Colonic mucosa (tissue), 4 donors: ENCODE measurements around the gene MYO19. TPM values are rescaled to one million over a fixed set of nuclear protein-coding genes. Genes with fewer than 3 reads are reported as not detected.
"Not testable (repeated sequence)": the region's sequence is repeated elsewhere in the genome, so short reads cannot be mapped to it uniquely, and the experiment has no call there.

Experiments
- DNase-seq: peaks from one replicate; pipeline ENCODE4 v3.0.0-alpha.2; 2020
- H3K27ac ChIP-seq: fragments of 200-600 bp; one replicate; pipeline ENCODE4 v1.8.0; 2021
- H3K27me3 ChIP-seq: fragments of 200-600 bp; one replicate; pipeline ENCODE4 v1.8.0; 2021
- H3K36me3 ChIP-seq: fragments of 200-600 bp; one replicate; pipeline ENCODE4 v1.8.0; 2021
- H3K4me1 ChIP-seq: fragments of 200-600 bp; one replicate; pipeline ENCODE4 v1.8.0; 2021; ENCODE audit warnings: mild to moderate bottlenecking
- H3K4me3 ChIP-seq: fragments of 200-600 bp; one replicate; pipeline ENCODE4 v1.8.0; 2021
- H3K9ac ChIP-seq, 2 donors: one replicate each; pipeline ENCODE4 v1.7.0; 2013; ENCODE audit warnings: control low read depth in 2 of 2, low read depth in 2 of 2, low read length in 2 of 2
- H3K9me3 ChIP-seq: fragments of 200-600 bp; one replicate; pipeline ENCODE4 v1.8.0; 2021
- intact Hi-C: fragments of 100-400 bp; cut with DNase I; formaldehyde crosslinking; loops from one replicate; pipeline ENCODE4 v1.14.1; 2022
- total RNA-seq, 2 donors: library from RNA; stranded (reverse); fragmentation: NEBNext Ultra II Directional in 1 of 2; extraction: Animal tissue kit (Norgen Biotek cat#: 25700) in 1 of 2; gene quantifications; one replicate each; pipeline ENCODE4 v1.2.1, GENCODE V29; 2021
- TF ChIP-seq, protein P1 (sequence below): fragments of 200-600 bp; IDR thresholded peaks from one replicate; pipeline ENCODE4 v1.8.0; 2022; ENCODE audit warnings: antibody characterized with exemption, mild to moderate bottlenecking
- donor health status: healthy.
- donor health status: DM: no; HTN: no; CAD: no.
- donor health status: DM: no; HTN: no; CAD: no.

The MYO19 gene
- total RNA-seq, 2 donors from 2014 or later = 48.8 to 149 TPM

DNA sequence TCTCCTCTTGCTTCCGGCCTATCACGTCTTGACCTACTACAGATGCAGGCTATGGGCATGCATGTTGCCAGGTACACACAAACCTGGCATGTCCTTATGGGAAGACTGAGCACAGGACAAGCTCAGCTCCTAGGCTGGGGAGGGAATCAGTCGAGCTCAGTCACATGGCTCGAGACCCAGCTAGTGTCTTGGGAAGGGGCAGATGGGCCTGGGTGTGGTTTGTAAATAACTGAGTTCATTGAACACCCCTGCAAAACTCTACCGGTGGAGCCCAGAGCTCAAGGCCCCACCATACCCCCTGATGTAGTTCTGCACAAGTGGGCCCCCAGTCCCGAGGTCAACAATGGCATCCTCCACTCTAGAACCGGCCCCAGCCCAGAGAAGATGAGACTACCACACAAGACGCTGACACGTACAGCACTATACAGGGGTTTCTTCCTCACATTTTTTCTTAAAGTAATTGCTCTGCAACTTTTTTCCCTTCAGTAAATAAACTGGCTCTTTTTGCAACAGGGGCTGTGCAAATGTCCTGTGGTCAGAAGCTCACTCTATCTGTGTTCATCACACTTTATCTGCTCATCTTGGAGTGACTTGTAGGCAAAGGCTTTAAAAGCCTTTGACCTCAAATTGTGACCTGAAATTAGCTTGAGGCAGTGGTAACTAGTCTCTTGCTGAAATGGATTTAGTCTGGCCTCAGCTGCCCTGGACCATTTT lies 25.2 kb downstream of the MYO19 start:
- no peaks in the 10 kb centered on the region for H3K9me3 ChIP-seq
- no peaks in the 10 kb centered on the region for H3K27me3 ChIP-seq
- no peak overlapping the region for H3K9ac ChIP-seq
- H3K36me3 ChIP-seq = no peaks in the 10 kb centered on the region
- H3K27ac ChIP-seq = no peak overlapping the region
- H3K4me1 ChIP-seq = no peaks in the 10 kb centered on the region
- intact Hi-C loops = no loop called here
- no peak overlapping the region for H3K4me3 ChIP-seq
- no peak for DNase-seq
- TF ChIP-seq, protein P1, sequence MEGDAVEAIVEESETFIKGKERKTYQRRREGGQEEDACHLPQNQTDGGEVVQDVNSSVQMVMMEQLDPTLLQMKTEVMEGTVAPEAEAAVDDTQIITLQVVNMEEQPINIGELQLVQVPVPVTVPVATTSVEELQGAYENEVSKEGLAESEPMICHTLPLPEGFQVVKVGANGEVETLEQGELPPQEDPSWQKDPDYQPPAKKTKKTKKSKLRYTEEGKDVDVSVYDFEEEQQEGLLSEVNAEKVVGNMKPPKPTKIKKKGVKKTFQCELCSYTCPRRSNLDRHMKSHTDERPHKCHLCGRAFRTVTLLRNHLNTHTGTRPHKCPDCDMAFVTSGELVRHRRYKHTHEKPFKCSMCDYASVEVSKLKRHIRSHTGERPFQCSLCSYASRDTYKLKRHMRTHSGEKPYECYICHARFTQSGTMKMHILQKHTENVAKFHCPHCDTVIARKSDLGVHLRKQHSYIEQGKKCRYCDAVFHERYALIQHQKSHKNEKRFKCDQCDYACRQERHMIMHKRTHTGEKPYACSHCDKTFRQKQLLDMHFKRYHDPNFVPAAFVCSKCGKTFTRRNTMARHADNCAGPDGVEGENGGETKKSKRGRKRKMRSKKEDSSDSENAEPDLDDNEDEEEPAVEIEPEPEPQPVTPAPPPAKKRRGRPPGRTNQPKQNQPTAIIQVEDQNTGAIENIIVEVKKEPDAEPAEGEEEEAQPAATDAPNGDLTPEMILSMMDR = no peak

GRCh38 chr17:36508439-36508838 lies 26.2 kb downstream of the MYO19 start:
- intact Hi-C loops, H3K4me1 ChIP-seq, H3K27me3 ChIP-seq, H3K9me3 ChIP-seq, H3K4me3 ChIP-seq, H3K36me3 ChIP-seq, DNase-seq, H3K27ac ChIP-seq, H3K9ac ChIP-seq: not testable (repeated sequence)

GRCh38 chr17:36507266-36507665 lies 27.4 kb downstream of the MYO19 start:
- intact Hi-C loops = no loop called here
- Histone ChIP-seq H3K9ac (no peak overlapping the region), H3K9me3 (no peaks in the 10 kb centered on the region), H3K36me3 (no peaks in the 10 kb centered on the region), H3K27ac (no peak overlapping the region), H3K4me3 (no peak overlapping the region), H3K4me1 (no peaks in the 10 kb centered on the region), H3K27me3 (no peaks in the 10 kb centered on the region)
- TF ChIP-seq, protein P1 = no peak
- no peak for DNase-seq

- H3K9me3 ChIP-seq = no peaks in the 10 kb centered on the region
- no peak for DNase-seq
- H3K9ac ChIP-seq = no peak overlapping the region
- H3K27ac ChIP-seq = no peak overlapping the region
- H3K27me3 ChIP-seq = no peaks in the 10 kb centered on the region
- no peaks in the 10 kb centered on the region for H3K36me3 ChIP-seq
- no peak overlapping the region for H3K4me3 ChIP-seq
- TF ChIP-seq, protein P1 = no peak
- H3K4me1 ChIP-seq = no peaks in the 10 kb centered on the region
- intact Hi-C loops = no loop called here
Observed at GRCh38 chr17:36506831-36507230, 27.8 kb downstream of the MYO19 start.

DNA sequence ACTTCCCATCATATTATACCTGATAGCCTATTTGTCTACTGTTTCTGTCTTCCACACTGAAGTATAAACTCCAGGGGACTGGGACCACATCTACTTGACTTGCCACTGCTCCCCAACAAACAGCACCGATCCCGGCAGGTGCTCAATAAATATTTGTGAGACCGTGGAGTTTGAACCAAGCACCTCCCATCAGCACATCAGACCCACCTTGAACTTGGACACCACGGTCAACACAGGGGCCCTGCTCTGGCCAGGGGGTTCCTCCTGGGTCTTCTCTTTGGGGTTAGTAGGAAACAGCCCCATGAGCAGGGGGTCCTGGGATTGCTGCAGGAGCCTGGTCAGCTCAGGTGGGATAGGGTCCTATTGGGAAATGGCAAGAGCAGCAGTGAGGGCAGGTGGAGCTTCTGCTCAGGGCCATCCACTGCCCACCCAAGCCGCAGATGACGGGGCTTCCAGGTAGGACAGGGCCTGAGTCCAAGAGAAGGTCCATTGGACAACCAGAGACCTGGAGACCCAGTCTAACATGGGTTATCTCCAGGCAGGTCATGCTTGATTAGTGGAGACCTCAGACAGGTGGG lies 28.3 kb downstream of the MYO19 start:
- Histone ChIP-seq H3K36me3 (no peaks in the 10 kb centered on the region), H3K27me3 (no peaks in the 10 kb centered on the region), H3K27ac (no peak overlapping the region), H3K4me1 (no peaks in the 10 kb centered on the region), H3K9me3 (no peaks in the 10 kb centered on the region), H3K4me3 (no peak overlapping the region), H3K9ac (no peak overlapping the region)
- intact Hi-C loops = no loop called here
- TF ChIP-seq, protein P1 = no peak
- DNase-seq = no peak

- no peak for DNase-seq
- H3K27me3 ChIP-seq = no peaks in the 10 kb centered on the region
- H3K9me3 ChIP-seq = no peaks in the 10 kb centered on the region
- H3K36me3 ChIP-seq = no peaks in the 10 kb centered on the region
- intact Hi-C loops = no loop called here
- no peak overlapping the region for H3K9ac ChIP-seq
- H3K4me1 ChIP-seq = no peaks in the 10 kb centered on the region
- H3K27ac ChIP-seq = no peak overlapping the region
- TF ChIP-seq, protein P1 = no peak
- no peak overlapping the region for H3K4me3 ChIP-seq
Observed at GRCh38 chr17:36505171-36505570, 29.5 kb downstream of the MYO19 start.
